ENCODE results near the gene PRLH.

The PRLH gene

GRCh38 chr2:237540823-237541222 lies 25.6 kb upstream of the PRLH start:
- H3K9ac ChIP-seq (ENCODE audit: low read length): no peak overlapping the region
- H3K4me1 ChIP-seq (ENCODE audit: control insufficient read depth, low read depth, low read length): no peaks in the 10 kb centered on the region
- no peak overlapping the region for H3K4me3 ChIP-seq (ENCODE audit: low read length)
- H3K36me3 ChIP-seq (ENCODE audit: control insufficient read depth, low read depth, low read length): no peaks in the 10 kb centered on the region
- no peaks in the 10 kb centered on the region for H3K27me3 ChIP-seq (ENCODE audit: control insufficient read depth, insufficient read depth, low read length)
- no peak overlapping the region for H3K27ac ChIP-seq (ENCODE audit: low read length)
- no peaks in the 10 kb centered on the region for H3K9me3 ChIP-seq (ENCODE audit: control insufficient read depth, low read depth, low read length)

GRCh38 chr2:237541243-237541642 lies 25.1 kb upstream of the PRLH start:
- H3K4me3 ChIP-seq (ENCODE audit: low read length): no peak overlapping the region
- no peaks in the 10 kb centered on the region for H3K9me3 ChIP-seq (ENCODE audit: control insufficient read depth, low read depth, low read length)
- no peak overlapping the region for H3K9ac ChIP-seq (ENCODE audit: low read length)
- no peaks in the 10 kb centered on the region for H3K4me1 ChIP-seq (ENCODE audit: control insufficient read depth, low read depth, low read length)
- no peaks in the 10 kb centered on the region for H3K27me3 ChIP-seq (ENCODE audit: control insufficient read depth, insufficient read depth, low read length)
- no peak overlapping the region for H3K27ac ChIP-seq (ENCODE audit: low read length)
- no peaks in the 10 kb centered on the region for H3K36me3 ChIP-seq (ENCODE audit: control insufficient read depth, low read depth, low read length)

GRCh38 chr2:237542001-237542704 lies 24.2 kb upstream of the PRLH start:
- no peaks in the 10 kb centered on the region for H3K9me3 ChIP-seq (ENCODE audit: control insufficient read depth, low read depth, low read length)
- no peak overlapping the region for H3K27ac ChIP-seq (ENCODE audit: low read length)

DNA sequence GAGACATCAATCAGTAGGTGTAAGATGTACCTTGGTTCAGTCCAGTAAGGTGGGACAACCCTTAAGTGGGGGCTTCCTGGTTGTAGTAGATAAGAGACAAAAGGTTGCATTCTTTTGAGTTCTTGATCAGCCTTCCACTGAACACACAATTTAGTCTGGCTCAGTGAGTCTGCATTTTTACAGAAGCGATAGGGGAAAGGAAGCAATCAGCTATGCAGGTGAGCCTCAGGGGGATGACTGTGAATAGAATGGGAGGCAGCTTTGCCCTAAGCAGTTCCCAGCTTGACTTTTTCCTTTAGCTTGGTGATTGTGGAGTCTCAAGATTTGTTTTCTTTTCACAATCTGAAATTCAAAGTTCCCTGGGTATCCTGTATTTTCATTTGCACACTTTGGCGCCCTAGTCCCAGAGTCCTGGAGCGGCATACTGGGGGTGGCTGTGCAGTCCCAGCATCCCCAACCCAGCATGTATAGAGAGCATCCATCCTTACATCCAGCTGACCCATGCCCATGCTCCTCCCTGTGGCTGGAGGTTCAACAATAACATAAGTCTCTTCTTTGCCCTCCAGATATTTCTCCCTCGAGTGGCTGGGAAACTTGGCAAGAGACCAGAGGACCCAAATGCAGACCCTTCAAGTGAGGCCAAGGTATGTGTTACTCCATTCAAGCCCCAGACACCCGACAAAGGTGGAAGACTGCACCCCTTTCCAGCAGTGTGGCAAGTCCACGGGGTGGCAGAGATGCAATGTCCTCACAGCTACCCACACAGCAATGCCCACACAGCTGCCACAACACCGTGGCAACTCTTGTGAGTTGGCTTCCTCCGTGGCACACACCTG lies 20.1 kb upstream of the PRLH start:
- Histone ChIP-seq H3K9me3 (ENCODE audit: control insufficient read depth, low read depth, low read length) (no peaks in the 10 kb centered on the region), H3K9ac (ENCODE audit: low read length) (no peak overlapping the region), H3K4me1 (ENCODE audit: control insufficient read depth, low read depth, low read length) (no peaks in the 10 kb centered on the region), H3K27ac (ENCODE audit: low read length) (no peak overlapping the region), H3K4me3 (ENCODE audit: low read length) (no peak overlapping the region), H3K27me3 (ENCODE audit: control insufficient read depth, insufficient read depth, low read length) (no peaks in the 10 kb centered on the region), H3K36me3 (ENCODE audit: control insufficient read depth, low read depth, low read length) (no peaks in the 10 kb centered on the region)

More at GRCh38 chr2:237542001-237542704, 24.2 kb upstream of the PRLH start:
- Histone ChIP-seq H3K4me1 (ENCODE audit: control insufficient read depth, low read depth, low read length) (no peaks in the 10 kb centered on the region), H3K27me3 (ENCODE audit: control insufficient read depth, insufficient read depth, low read length) (no peaks in the 10 kb centered on the region), H3K9ac (ENCODE audit: low read length) (no peak overlapping the region), H3K4me3 (ENCODE audit: low read length) (no peak overlapping the region), H3K36me3 (ENCODE audit: control insufficient read depth, low read depth, low read length) (no peaks in the 10 kb centered on the region)

- no peak overlapping the region for H3K27ac ChIP-seq (ENCODE audit: low read length)
- H3K4me3 ChIP-seq (ENCODE audit: low read length): no peak overlapping the region
- H3K4me1 ChIP-seq (ENCODE audit: control insufficient read depth, low read depth, low read length): no peaks in the 10 kb centered on the region
- H3K27me3 ChIP-seq (ENCODE audit: control insufficient read depth, insufficient read depth, low read length): no peaks in the 10 kb centered on the region
- no peaks in the 10 kb centered on the region for H3K36me3 ChIP-seq (ENCODE audit: control insufficient read depth, low read depth, low read length)
- no peaks in the 10 kb centered on the region for H3K9me3 ChIP-seq (ENCODE audit: control insufficient read depth, low read depth, low read length)
- no peak overlapping the region for H3K9ac ChIP-seq (ENCODE audit: low read length)
These were observed 19.4 kb upstream of the PRLH start for GRCh38 chr2:237546876-237547395.

DNA sequence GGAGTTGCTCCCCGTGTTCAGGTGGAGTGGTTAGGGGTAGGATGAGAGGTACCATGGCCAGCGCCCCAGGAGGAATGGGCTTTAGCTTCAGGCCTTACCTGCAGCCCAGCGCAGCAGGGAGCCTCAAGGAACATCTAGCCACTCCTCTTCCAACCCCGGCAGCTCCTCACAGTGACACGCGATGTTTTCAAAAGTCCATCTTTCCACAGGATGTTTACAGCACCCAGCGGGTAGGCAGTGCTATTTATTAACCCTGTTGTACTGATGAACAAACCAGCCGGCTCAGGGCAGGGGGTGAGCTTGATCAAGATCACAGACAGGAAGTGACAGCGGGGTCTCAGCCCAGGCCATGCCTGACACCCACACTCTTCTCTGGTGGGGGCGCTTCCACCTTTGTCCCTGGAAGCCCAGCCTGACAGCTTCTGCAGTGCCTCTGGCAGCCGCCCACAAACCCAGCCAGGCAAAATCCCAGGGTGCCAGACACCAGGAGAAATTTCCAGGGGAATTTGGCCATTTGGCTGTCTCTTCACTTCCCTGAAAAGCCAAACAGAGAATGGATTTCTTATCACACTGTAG lies 18.4 kb upstream of the PRLH start:
- Histone ChIP-seq H3K4me3 (ENCODE audit: low read length) (no peak overlapping the region), H3K36me3 (ENCODE audit: control insufficient read depth, low read depth, low read length) (no peaks in the 10 kb centered on the region), H3K4me1 (ENCODE audit: control insufficient read depth, low read depth, low read length) (no peaks in the 10 kb centered on the region), H3K27ac (ENCODE audit: low read length) (no peak overlapping the region), H3K9me3 (ENCODE audit: control insufficient read depth, low read depth, low read length) (no peaks in the 10 kb centered on the region), H3K9ac (ENCODE audit: low read length) (no peak overlapping the region), H3K27me3 (ENCODE audit: control insufficient read depth, insufficient read depth, low read length) (no peaks in the 10 kb centered on the region)

GRCh38 chr2:237549216-237549615 lies 17.2 kb upstream of the PRLH start:
- H3K4me1 ChIP-seq (ENCODE audit: control insufficient read depth, low read depth, low read length): no peaks in the 10 kb centered on the region
- H3K9me3 ChIP-seq (ENCODE audit: control insufficient read depth, low read depth, low read length): no peaks in the 10 kb centered on the region
- no peaks in the 10 kb centered on the region for H3K36me3 ChIP-seq (ENCODE audit: control insufficient read depth, low read depth, low read length)
- no peak overlapping the region for H3K9ac ChIP-seq (ENCODE audit: low read length)
- H3K4me3 ChIP-seq (ENCODE audit: low read length): no peak overlapping the region
- H3K27me3 ChIP-seq (ENCODE audit: control insufficient read depth, insufficient read depth, low read length): no peaks in the 10 kb centered on the region
- no peak overlapping the region for H3K27ac ChIP-seq (ENCODE audit: low read length)

GRCh38 chr2:237549643-237550415 lies 16.5 kb upstream of the PRLH start:
- H3K4me1 ChIP-seq (ENCODE audit: control insufficient read depth, low read depth, low read length): no peaks in the 10 kb centered on the region

DNA sequence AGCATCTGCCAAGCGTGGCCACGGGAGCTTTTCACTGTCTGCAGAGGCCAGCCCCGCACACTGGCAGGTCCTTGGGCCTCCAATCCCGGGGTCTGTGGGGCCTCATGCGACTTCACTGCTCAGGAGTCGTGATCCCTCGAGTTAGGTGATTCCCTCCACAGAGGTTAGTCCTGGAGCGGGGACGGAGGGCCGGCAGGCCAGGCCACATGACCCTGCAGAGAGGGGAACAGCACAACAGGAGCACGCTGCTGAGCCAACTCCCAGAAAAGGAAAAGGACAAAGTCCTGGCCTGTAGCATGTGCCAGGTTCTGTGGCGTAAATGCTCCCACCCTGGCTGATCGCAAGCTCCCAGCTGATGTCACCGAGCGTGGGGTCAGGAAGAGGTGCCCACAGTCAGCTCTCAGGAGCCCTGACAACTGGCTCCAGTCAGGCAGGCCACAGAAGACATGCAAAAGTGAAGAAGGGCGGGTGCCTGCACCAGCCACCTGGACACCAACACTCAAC lies 15.3 kb upstream of the PRLH start:
- H3K27me3 ChIP-seq (ENCODE audit: control insufficient read depth, insufficient read depth, low read length): no peaks in the 10 kb centered on the region
- no peak overlapping the region for H3K4me3 ChIP-seq (ENCODE audit: low read length)
- no peak overlapping the region for H3K9ac ChIP-seq (ENCODE audit: low read length)
- no peak overlapping the region for H3K27ac ChIP-seq (ENCODE audit: low read length)
- no peaks in the 10 kb centered on the region for H3K36me3 ChIP-seq (ENCODE audit: control insufficient read depth, low read depth, low read length)
- H3K4me1 ChIP-seq (ENCODE audit: control insufficient read depth, low read depth, low read length): no peaks in the 10 kb centered on the region
- H3K9me3 ChIP-seq (ENCODE audit: control insufficient read depth, low read depth, low read length): no peaks in the 10 kb centered on the region

More at GRCh38 chr2:237549643-237550415, 16.5 kb upstream of the PRLH start:
- H3K27me3 ChIP-seq (ENCODE audit: control insufficient read depth, insufficient read depth, low read length): no peaks in the 10 kb centered on the region
- no peaks in the 10 kb centered on the region for H3K36me3 ChIP-seq (ENCODE audit: control insufficient read depth, low read depth, low read length)
- no peak overlapping the region for H3K9ac ChIP-seq (ENCODE audit: low read length)
- no peak overlapping the region for H3K4me3 ChIP-seq (ENCODE audit: low read length)
- H3K9me3 ChIP-seq (ENCODE audit: control insufficient read depth, low read depth, low read length): no peaks in the 10 kb centered on the region
- no peak overlapping the region for H3K27ac ChIP-seq (ENCODE audit: low read length)

DNA sequence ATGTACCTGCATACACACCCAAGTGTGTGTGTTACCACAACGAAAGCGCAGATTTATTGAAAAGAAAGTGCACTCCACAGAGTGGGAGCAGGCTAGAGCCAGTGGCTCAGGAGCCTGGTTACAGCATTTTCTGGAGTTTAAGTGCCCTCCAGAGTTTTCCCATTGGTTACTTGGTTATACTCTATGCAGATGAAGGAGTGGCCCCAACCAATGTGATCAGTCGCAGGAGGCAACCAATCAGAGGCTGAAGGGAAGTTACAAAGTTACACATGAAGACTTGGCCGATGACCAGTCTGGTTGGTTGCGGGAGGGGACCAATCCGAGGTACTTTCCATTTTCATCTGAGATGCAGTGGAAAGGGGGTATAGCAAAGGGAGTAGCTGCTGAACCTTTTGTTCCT lies 13.5 kb upstream of the PRLH start:
- Histone ChIP-seq H3K4me1 (ENCODE audit: control insufficient read depth, low read depth, low read length) (no peaks in the 10 kb centered on the region), H3K36me3 (ENCODE audit: control insufficient read depth, low read depth, low read length) (no peaks in the 10 kb centered on the region), H3K27ac (ENCODE audit: low read length) (no peak overlapping the region), H3K4me3 (ENCODE audit: low read length) (no peak overlapping the region), H3K27me3 (ENCODE audit: control insufficient read depth, insufficient read depth, low read length) (no peaks in the 10 kb centered on the region), H3K9me3 (ENCODE audit: control insufficient read depth, low read depth, low read length) (no peaks in the 10 kb centered on the region), H3K9ac (ENCODE audit: low read length) (no peak overlapping the region)

DNA sequence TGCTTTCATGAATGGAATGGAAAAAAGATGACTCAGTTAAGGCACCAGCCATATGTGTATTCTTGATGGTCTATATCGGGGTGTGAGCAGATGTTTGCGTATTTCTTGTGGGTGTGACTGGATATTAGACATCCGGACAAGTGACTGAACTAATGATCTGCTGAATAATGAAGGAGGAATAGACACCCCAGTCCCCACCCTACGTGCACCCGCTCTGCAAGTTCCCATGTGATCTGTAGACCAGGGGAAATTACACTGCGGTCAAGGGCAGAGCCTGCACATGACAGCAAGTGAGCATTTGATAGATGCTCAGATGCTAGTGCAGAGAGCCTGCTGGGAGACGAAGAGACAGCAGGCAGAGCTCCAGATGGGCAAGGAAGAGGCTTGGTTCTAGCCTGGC lies 12.4 kb upstream of the PRLH start:
- H3K36me3 ChIP-seq (ENCODE audit: control insufficient read depth, low read depth, low read length): no peaks in the 10 kb centered on the region
- no peak overlapping the region for H3K9ac ChIP-seq (ENCODE audit: low read length)
- no peaks in the 10 kb centered on the region for H3K9me3 ChIP-seq (ENCODE audit: control insufficient read depth, low read depth, low read length)
- no peak overlapping the region for H3K4me3 ChIP-seq (ENCODE audit: low read length)
- H3K4me1 ChIP-seq (ENCODE audit: control insufficient read depth, low read depth, low read length): no peaks in the 10 kb centered on the region
- no peak overlapping the region for H3K27ac ChIP-seq (ENCODE audit: low read length)
- H3K27me3 ChIP-seq (ENCODE audit: control insufficient read depth, insufficient read depth, low read length): no peaks in the 10 kb centered on the region
